SHP77 treated with DMSO at 0.1 percent for 48 hours (cell line): ENCODE results near the gene DTL.

ENCODE experiments used
- DNase-seq: peaks from one replicate; lab custom pipeline; 2025; lab: John Stamatoyannopoulos, UW

DTL gene

DNA sequence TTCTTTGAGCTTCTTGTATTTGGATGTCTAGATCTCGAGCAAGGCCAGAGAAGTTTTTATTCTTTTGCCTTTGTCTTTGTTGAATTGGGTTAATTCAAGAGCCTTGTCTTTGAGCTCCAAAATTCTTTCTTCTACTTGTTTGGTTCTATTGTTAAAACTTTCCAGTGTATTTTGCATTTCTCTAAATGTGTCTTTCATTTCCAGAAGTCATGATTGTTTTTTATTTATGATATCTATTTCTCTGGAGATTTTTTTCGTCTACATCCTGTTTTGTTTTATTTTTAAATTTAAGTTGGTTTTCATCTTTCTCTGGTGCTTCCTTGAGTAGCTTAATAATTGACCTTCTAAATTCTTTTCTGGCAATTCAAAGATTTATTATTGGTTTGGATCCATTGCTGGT, 61.8 kb downstream of the DTL start:
- DNase-seq, result no peak

DNA sequence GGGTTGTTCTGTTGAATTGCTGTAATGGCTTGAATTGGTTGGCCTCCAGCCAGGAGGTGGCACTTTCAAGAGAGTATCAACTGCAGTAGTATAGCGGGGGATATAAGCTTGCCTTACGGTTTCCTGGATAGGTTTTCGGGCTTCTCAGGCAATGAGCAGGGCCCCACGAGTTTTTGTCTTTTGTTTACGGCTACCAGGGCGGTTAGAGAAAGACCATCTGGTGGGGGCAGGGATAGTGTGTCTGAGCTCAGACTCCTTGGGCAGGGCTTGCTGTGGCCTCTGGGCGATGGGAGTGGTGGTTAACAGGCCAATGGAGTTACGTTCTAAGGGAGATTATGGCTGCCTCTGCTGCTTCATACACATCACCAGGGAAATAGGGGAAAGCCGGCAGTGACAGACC, 62.8 kb downstream of the DTL start:
- no peak for DNase-seq

DNA sequence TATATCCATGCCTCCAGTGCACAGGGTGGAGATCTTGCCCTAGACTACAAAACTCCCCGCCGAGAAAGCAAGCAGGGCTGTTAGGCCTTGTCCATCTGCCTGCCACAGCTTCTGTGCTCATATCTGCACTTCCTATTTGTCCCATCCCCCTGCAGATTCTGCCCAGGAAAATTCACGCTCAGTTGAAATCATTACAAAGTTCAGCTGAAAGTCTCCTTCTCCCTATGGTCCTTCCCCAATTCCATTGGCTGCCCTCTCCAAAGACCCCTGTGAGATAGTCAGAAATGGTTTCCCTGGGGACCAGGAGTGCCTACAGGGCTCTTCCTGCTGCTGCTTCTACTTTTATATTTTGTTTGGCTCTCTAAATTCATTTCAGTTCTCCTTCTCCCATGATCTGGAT, 63.2 kb downstream of the DTL start:
- no peak for DNase-seq

DNA sequence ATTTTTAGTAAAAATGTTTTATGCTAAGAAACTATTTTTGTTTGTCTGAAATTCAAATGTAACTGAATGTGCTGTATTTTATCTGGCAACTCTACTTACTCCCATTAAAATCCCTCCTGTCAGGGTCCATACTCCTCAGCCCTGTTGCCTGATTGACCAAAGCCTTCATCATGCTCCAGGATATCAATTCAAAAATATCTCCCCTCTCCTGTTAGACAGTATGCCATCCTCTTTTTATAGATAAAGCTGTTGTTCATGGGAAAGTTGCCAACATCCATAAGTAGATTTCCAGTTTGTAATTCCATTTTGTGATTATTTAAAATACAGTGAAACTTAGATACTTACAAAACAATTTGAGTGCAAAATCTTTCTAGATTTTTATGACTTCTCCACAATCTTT, 65.7 kb downstream of the DTL start:
- no peak for DNase-seq

GRCh38 chr1:212101735-212102134, 66.2 kb downstream of the DTL start:
- DNase-seq, result no peak

GRCh38 chr1:212104586-212105325, 69.2 kb downstream of the DTL start:
- no peak for DNase-seq

GRCh38 chr1:212106286-212106792, 70.8 kb downstream of the DTL start:
- no peak for DNase-seq

DNA sequence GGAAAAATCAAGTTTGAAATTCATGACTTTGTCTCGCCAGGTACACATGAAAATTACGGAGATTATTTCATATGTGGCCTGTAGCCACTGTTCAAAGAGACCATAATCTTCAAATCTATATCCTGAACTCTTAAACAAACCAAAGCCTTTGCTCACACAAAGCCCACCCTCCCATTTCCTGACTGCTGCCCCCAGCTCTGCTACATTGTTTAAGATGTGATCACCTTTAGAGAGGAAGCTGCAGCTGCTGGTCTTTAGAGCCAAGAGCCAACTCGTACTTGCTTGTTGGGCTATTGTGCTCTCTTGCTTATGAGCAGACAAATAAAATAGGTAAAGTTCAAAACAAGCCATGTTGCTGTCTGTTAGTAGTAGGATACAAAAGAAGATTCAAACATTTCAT, 71.9 kb downstream of the DTL start:
- DNase-seq, result no peak

GRCh38 chr1:212108187-212108586, 72.6 kb downstream of the DTL start:
- DNase-seq, result no peak

DNA sequence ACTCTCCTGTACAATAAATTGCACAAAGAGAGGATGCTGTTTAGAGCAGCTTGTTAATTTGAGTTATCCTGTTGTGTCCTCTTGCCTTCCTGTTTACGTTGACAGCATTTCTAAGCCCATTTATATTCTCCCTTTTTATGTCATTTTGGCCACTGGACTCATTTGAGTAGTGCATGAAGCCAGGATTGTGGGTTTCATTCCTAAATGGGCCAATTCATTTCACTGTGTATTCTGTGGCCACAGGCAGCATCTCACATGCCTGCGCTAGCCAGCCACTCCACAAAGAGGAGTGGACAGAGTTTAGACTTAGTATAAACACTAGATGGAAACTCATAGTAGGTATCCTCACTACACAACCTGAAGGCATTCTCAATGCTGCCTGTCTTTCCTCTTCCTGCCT, 73.4 kb downstream of the DTL start:
- no peak for DNase-seq

- DNase-seq, result no peak
Observed at GRCh38 chr1:212109728-212110127, 74.2 kb downstream of the DTL start.

GRCh38 chr1:212110617-212111016, 75.1 kb downstream of the DTL start:
- DNase-seq, result no peak

- DNase-seq, result no peak
Observed at GRCh38 chr1:212111536-212111935, 76.0 kb downstream of the DTL start.

- DNase-seq, result no peak
Observed at GRCh38 chr1:212113706-212114105, 78.2 kb downstream of the DTL start.

DNA sequence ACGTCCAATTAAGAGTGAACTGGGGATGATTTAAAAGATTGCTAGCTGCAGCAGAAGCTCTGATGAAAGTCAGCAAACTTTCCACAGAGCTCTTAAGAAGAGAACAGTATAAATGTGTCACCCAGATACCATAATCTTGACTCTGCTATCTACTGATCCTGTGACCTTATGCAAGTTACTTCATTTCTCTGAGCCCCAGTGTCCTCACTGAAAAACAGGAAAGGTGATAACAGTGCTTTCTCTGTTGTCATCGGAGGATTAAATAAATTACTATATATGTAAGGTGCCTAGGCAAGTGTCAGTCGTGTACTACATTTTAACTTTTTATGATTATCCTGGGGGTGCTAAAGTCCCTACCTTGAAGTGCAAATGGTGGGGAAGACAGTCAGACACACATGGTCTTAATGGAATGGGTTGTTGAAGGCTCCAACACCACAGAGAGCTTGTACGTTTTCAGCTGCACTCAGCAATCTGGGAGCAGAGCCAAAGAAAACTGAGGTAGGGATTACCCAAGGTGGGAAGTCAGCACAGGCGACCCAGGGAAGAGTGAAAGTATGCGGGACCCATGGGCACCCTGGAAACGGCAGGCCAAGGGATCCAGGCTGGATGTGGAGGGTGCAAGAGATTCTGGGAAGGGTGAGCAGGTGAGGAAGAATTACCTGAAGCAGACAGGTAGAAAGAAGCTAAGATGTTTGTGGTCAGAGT, 82.8 kb downstream of the DTL start:
- DNase-seq, result no peak

GRCh38 chr1:212118872-212119260, 83.3 kb downstream of the DTL start:
- no peak for DNase-seq

- DNase-seq, result no peak
Observed at GRCh38 chr1:212119397-212119837, 83.9 kb downstream of the DTL start.

DNA sequence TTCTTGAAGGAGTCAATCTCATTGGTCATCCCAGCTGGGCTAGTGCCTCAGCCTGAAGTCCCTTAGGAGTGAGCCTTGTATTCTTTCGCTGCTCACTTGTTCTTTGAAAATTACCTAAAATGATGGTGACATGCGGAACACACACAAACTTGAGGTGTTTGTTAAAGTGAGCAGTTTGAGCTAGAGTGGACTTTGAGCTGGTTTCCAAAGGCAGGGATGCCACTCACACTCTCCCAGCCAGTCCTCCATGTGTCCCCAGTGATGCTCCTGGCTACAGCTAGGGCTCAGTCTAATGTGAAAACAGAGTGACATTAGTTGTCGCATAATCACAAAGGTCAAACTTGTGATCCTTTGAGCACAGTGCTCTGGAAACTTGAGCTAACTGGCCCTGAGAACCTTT, 84.3 kb downstream of the DTL start:
- no peak for DNase-seq

DNA sequence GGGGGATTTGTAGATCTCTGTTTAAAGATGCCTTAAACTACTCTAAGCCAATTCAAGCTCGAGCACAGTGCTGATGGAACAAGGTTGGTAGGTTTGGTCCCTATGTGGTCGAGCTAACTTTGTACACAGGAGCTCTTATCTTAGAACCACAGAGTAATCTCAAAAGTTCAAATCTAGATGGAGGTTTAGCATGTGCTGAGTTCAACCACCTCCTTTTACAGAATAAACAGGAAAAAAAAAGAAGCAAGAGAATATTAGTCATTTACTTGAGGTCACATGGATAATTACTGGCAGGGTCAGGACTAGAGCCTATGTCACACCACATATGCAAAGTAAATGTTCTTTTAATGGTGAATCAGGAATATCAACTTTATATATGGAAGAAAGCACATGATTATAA, 86.2 kb downstream of the DTL start:
- DNase-seq, result no peak

DNA sequence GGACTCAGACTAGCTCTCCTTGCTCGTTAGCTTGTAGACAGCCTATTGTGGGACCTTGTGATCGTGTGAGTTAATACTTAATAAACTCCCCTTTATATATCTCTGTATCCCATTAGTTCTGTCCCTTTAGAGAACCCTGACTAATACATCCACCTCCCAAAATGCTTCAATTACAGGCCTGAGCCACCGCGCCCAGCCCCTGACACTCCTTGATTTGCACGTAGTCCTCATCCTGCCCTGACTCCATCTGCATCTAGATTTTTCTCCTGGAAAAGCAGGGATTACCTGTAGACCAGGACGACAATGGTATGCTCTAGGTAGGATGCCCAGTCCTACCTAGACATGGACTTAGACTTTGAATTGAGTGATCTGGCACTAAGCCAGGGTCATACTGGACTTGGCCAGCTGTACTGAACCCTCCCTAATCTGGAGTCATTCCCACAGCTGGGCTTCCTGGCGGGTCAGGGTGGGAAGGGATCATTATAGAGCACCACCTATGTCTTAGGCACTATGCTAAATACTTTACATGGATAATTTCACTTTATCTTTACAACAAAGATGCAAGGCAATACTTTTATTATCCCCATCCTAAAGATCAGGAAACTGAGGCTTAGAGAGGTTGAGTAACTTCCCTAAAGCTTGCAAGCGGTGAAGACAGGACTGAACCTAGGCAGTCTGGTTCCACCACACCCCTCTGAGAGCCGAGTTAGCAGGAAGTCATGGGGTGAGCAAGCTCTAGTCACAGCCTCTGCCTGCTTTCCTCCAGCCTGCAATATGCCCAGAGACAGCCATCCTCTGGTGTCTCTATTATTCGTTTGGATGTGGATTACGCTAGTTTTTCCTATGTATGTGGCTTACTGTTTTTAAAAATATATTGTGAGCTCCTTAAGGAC, 89.4 kb downstream of the DTL start:
- DNase-seq, result no peak

DNA sequence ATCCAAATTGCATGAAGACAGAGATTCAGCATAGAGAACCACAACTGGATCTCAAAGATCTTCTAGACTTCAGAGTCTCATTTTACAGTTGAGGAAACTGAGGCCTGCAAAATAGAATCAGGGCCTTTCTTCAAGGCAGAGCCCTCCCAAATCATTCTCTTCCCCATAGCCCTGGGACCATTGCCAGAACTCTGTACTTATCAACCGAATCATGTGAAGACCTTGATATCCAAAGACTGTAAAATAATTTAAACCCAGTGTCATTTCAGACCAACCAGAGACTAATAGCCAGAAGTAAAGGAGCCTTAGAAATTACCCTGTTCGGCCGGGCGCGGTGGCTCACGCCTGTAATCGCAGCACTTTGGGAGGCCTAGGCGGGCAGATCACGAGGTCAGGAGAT, 90.1 kb downstream of the DTL start:
- DNase-seq, result no peak

- no peak for DNase-seq
Observed at GRCh38 chr1:212127221-212127620, 91.7 kb downstream of the DTL start.

GRCh38 chr1:212129781-212130180, 94.2 kb downstream of the DTL start:
- no peak for DNase-seq
